ENCODE measurements around the gene CABLES1.

Gene CABLES1

GRCh38 chr18:23171581-23172156 is 36.4 kb downstream of the CABLES1 start:
- no peak for DNase-seq

- DNase-seq, result no peak
Measured at GRCh38 chr18:23172591-23173380, 37.5 kb downstream of the CABLES1 start.

- no peak for DNase-seq
Measured at GRCh38 chr18:23173912-23174311, 38.6 kb downstream of the CABLES1 start.

- no peak for DNase-seq
Measured at GRCh38 chr18:23176701-23177432, 41.6 kb downstream of the CABLES1 start.

GRCh38 chr18:23177433-23178072 is 42.3 kb downstream of the CABLES1 start:
- no peak for DNase-seq

GRCh38 chr18:23178201-23178600 is 42.9 kb downstream of the CABLES1 start:
- no peak for DNase-seq

- no peak for DNase-seq
Measured at GRCh38 chr18:23178661-23179081, 43.4 kb downstream of the CABLES1 start.

- DNase-seq, result no peak
Measured at GRCh38 chr18:23179416-23179815, 44.1 kb downstream of the CABLES1 start.

GRCh38 chr18:23181547-23181946 is 46.3 kb downstream of the CABLES1 start:
- no peak for DNase-seq

GRCh38 chr18:23182606-23183005 is 47.3 kb downstream of the CABLES1 start:
- no peak for DNase-seq

- no peak for DNase-seq
Measured at GRCh38 chr18:23183411-23184150, 48.3 kb downstream of the CABLES1 start.

GRCh38 chr18:23186781-23187180 is 51.5 kb downstream of the CABLES1 start:
- peak; percentile 53 for DNase-seq

GRCh38 chr18:23188068-23188760 is 52.9 kb downstream of the CABLES1 start:
- no peak for DNase-seq

- no peak for DNase-seq
Measured at GRCh38 chr18:23189099-23189498, 53.8 kb downstream of the CABLES1 start.

GRCh38 chr18:23189768-23190661 is 54.7 kb downstream of the CABLES1 start:
- no peak for DNase-seq

- no peak for DNase-seq
Measured at GRCh38 chr18:23191232-23191631, 55.9 kb downstream of the CABLES1 start.

- no peak for DNase-seq
Measured at GRCh38 chr18:23193742-23194141, 58.5 kb downstream of the CABLES1 start.

- DNase-seq, result no peak
Measured at GRCh38 chr18:23194155-23194996, 59.1 kb downstream of the CABLES1 start.

- DNase-seq, result peak; percentile 72
Measured at GRCh38 chr18:23194997-23195957, 60.0 kb downstream of the CABLES1 start.

Measured in NCI-H82 (cell line).